Gastrocnemius medialis (tissue), 4 donors: ENCODE results near the gene DHDH. TPM values are rescaled to one million over a fixed set of nuclear protein-coding genes. Genes with fewer than 3 reads are reported as not detected.
"Not testable (repeated sequence)": the region's sequence is repeated elsewhere in the genome, so short reads cannot be mapped to it uniquely, and the experiment has no call there.

Experiments used
- ATAC-seq, 2 donors: fragments of 150-250 bp; one replicate each; pipeline ENCODE4 v1.9.1; 2016
- DNase-seq, 2 donors: peaks; one replicate each; pipeline ENCODE4 v3.0.0-alpha.2; 2019
- H3K27ac ChIP-seq, 4 donors: fragments of 200-600 bp; sonication (generic); 1 replicate in 1 of 4; 2 replicates in 3 of 4; pipeline ENCODE4 v1.5.1; 2016 to 2018; ENCODE audit warnings: mild to moderate bottlenecking in 2 of 4, moderate library complexity in 1 of 4
- H3K27me3 ChIP-seq, 3 donors: fragments of 200-600 bp; sonication (generic) in 2 of 3; 1 replicate in 1 of 3; 2 replicates in 2 of 3; pipeline versions ENCODE4 v1.5.1 to v1.6.0; 2016 to 2019; ENCODE audit warnings: mild to moderate bottlenecking in 1 of 3, moderate library complexity in 1 of 3
- H3K36me3 ChIP-seq, 2 donors: fragments of 200-600 bp; sonication (generic) in 1 of 2; one replicate each; pipeline ENCODE4 v1.5.1; 2017 to 2018
- H3K4me1 ChIP-seq, 2 donors: fragments of 200-600 bp; sonication (generic) in 1 of 2; one replicate each; pipeline ENCODE4 v1.5.1; 2016 to 2017; ENCODE audit warnings: mild to moderate bottlenecking in 2 of 2
- H3K4me3 ChIP-seq, 4 donors: fragments of 200-600 bp; sonication (generic) in 3 of 4; 1 replicate in 1 of 4; 2 replicates in 3 of 4; pipeline ENCODE4 v1.5.1; 2016 to 2019; ENCODE audit warnings: mild to moderate bottlenecking in 2 of 4
- H3K9me3 ChIP-seq, 3 donors: fragments of 200-600 bp; sonication (generic) in 2 of 3; 1 replicate in 1 of 3; 2 replicates in 2 of 3; pipeline ENCODE4 v1.5.1; 2016 to 2019
- POLR2A ChIP-seq, 2 donors: fragments of 450-650 bp; IDR thresholded peaks; one replicate each; pipeline ENCODE4 v1.6.1; 2017; ENCODE audit warnings: antibody characterized with exemption in 2 of 2, mild to moderate bottlenecking in 2 of 2, moderate library complexity in 2 of 2
- in situ Hi-C, 4 donors: fragments of 200-750 bp; cut with MboI; loops; one replicate each; pipeline versions ENCODE4 v1.15.0 to v1.8.0; 2017; ENCODE audit warnings: low sequenced_read_pairs in 4 of 4
- intact Hi-C: fragments of 100-400 bp; cut with DNase I; formaldehyde crosslinking; loops from one replicate; pipeline ENCODE4 v1.15.1; 2023; ENCODE audit warnings: low total_unique reads
- total RNA-seq, 4 donors: library from RNA; depleted of rRNA; stranded (reverse); fragments of >200 nt; gene quantifications; one replicate each; pipeline versions ENCODE4 v1.1.0 to v1.2.3, GENCODE V29; 2016
- TF ChIP-seq, protein P1 (sequence below), 5 experiments: fragments of 450-650 bp in 3 of 5; fragments of 200-600 bp in 2 of 5; sonication (generic) in 2 of 5; IDR thresholded peaks in 4 of 5; conservative IDR thresholded peaks in 1 of 5; 1 replicate in 4 of 5; 2 replicates in 1 of 5; pipeline ENCODE4 v1.5.1; 2016 to 2019; ENCODE audit warnings: antibody characterized with exemption in 5 of 5, mild to moderate bottlenecking in 3 of 5, moderate library complexity in 3 of 5

The DHDH gene
- total RNA-seq, 4 donors from 2014 or later: not detected

- Histone ChIP-seq H3K27ac (peak overlapping the region in 1 of 4 donors; percentile 18), H3K4me1 (peaks cover 0 to 6% of the 10 kb centered on the region in 2 donors), H3K9me3 (no peaks in the 10 kb centered on the region), H3K36me3 (no peaks in the 10 kb centered on the region), H3K4me3 (peak overlapping the region in 2 of 4 donors; percentile 41 to 51), H3K27me3 (no peaks in the 10 kb centered on the region)
- ATAC-seq: no peak
- no peak for DNase-seq
- in situ Hi-C loops (no loop called here), intact Hi-C loops (no loop called here)
- TF ChIP-seq, protein P1, sequence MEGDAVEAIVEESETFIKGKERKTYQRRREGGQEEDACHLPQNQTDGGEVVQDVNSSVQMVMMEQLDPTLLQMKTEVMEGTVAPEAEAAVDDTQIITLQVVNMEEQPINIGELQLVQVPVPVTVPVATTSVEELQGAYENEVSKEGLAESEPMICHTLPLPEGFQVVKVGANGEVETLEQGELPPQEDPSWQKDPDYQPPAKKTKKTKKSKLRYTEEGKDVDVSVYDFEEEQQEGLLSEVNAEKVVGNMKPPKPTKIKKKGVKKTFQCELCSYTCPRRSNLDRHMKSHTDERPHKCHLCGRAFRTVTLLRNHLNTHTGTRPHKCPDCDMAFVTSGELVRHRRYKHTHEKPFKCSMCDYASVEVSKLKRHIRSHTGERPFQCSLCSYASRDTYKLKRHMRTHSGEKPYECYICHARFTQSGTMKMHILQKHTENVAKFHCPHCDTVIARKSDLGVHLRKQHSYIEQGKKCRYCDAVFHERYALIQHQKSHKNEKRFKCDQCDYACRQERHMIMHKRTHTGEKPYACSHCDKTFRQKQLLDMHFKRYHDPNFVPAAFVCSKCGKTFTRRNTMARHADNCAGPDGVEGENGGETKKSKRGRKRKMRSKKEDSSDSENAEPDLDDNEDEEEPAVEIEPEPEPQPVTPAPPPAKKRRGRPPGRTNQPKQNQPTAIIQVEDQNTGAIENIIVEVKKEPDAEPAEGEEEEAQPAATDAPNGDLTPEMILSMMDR (IDR thresholded peaks at IDR 0.05 in 4 of 5, conservative IDR thresholded peaks at IDR 0.05 in 1 of 5): no peak
- no peak for TF ChIP-seq POLR2A (IDR thresholded peaks at IDR 0.05)
Observed at GRCh38 chr19:48895226-48895625, 38.3 kb upstream of the DHDH start.

DNA sequence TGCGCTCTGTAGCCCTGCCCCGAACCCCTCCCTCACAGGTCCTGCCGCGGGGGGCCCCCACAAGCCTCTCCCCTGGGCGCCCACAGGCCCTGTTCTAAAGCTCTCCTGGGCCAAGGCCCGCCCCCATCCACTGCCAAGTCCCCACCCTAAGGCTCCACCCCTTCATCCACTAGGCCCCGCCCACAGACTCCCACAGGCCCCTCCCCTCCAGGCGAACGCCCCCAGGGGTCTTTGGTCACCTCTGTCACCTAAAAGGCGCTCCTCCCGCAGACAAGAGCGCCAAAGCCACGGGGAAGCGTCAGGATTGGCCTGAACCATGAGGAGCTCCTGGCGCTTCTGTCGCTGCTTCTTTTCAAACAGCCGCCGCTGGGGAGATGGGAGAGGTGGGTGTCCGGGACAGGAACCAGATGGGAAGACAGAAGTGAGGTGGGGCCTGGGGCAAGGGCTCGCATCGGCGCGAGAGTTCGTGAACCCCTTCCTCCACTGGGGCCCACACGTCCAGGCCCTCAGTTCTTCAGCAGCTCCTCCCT, 37.2 kb upstream of the DHDH start:
- no peak for ATAC-seq

GRCh38 chr19:48897181-48897580, 36.3 kb upstream of the DHDH start:
- H3K27me3 ChIP-seq: no peaks in the 10 kb centered on the region
- no peak for TF ChIP-seq POLR2A (IDR thresholded peaks at IDR 0.05)
- TF ChIP-seq, protein P1 (IDR thresholded peaks at IDR 0.05 in 4 of 5, conservative IDR thresholded peaks at IDR 0.05 in 1 of 5): no peak
- in situ Hi-C loops: no loop called here
- no peaks in the 10 kb centered on the region for H3K9me3 ChIP-seq
- H3K4me1 ChIP-seq: peaks cover 16 to 22% of the 10 kb centered on the region in 2 donors
- peak overlapping the region in 2 of 4 donors; percentile 12 to 76 for H3K27ac ChIP-seq
- intact Hi-C loops: no loop called here
- H3K36me3 ChIP-seq: no peaks in the 10 kb centered on the region
- DNase-seq (no peak), ATAC-seq (no peak)
- H3K4me3 ChIP-seq: no peak overlapping the region

More for the DNA sequence above, 37.2 kb upstream of the DHDH start:
- TF ChIP-seq, protein P1 (IDR thresholded peaks at IDR 0.05 in 4 of 5, conservative IDR thresholded peaks at IDR 0.05 in 1 of 5): no peak
- TF ChIP-seq POLR2A (IDR thresholded peaks at IDR 0.05): no peak
- in situ Hi-C loops: no loop called here
- Histone ChIP-seq H3K4me1 (peaks cover 7 to 12% of the 10 kb centered on the region in 2 donors), H3K27me3 (no peaks in the 10 kb centered on the region), H3K36me3 (no peaks in the 10 kb centered on the region), H3K9me3 (no peaks in the 10 kb centered on the region), H3K27ac (peak overlapping the region; percentile 14 to 76 (median 54)), H3K4me3 (peak overlapping the region; percentile 22 to 51 (median 32))
- DNase-seq: peak in 1 of 2 donors; percentile 46
- intact Hi-C loops: no loop called here

DNA sequence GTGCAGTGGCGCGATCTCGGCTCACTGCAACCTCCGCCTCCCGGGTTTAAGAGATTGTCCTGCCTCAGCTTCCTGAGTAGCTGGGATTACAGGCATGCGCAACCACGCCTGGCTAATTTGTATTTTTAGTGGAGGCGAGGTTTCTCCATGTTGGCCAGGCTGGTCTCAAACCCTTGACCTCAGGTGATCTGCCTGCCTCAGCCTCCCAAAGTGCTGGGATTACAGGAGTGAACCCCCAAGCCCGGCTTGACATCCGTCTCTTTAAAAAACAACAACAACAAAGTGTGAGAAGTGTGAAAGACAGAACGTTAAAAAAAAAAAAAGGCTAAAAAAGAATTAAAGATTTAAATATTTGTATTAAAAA, 34.1 kb upstream of the DHDH start:
- H3K9me3 ChIP-seq, DNase-seq, H3K36me3 ChIP-seq, intact Hi-C loops, ATAC-seq, H3K27me3 ChIP-seq, in situ Hi-C loops: not testable (repeated sequence)
- peak overlapping the region; percentile 92 to 98 (median 95) for H3K27ac ChIP-seq
- peaks cover 25 to 30% of the 10 kb centered on the region in 2 donors for H3K4me1 ChIP-seq
- peak overlapping the region; percentile 87 to 96 (median 93) for H3K4me3 ChIP-seq

DNA sequence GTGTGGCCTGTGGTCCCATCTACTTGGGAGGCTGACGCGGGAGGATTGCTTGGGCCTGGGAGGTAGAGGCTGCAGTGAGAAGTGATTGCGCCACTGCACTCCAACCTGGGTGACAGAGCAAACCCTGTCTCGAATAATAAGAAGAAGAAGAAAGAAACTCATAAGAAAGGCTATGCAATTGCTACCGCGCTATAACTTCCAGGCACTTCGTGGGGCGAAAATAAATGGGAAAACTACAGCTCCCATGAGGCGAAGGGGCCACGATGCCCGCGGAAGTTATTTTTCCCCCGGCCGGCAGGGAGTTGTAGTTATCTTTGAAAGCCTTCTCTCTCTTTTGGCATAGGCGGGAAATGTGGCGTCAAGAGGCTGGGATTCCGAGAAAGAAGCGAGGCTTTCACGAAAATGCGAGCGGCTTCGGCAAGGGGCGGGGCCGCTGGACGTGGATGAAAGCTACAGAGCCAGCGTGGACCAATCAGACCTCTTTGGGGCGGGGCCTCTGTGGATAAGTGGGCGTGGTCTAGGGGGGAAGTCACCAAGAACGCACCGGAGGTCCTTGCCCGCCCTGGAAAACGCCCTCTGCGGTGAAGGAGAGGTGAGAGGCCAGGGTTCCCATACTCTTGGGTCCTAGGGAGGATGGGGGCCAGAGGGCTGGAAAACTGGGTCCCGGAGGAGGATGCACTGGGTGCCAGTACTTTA, 33.6 kb upstream of the DHDH start, which contains the start of gene NUCB1:
NUCB1 (plus strand) TSS at position 532 of the 696 bp plus-strand sequence. CDS start 485 bp downstream, outside the sequence.
- Histone ChIP-seq H3K4me3 (peak within 1 kb of the TSS; percentile 87 to 96 (median 93)), H3K27ac (peak within 1 kb of the TSS; percentile 92 to 98 (median 95)), H3K27me3 (no peaks in the 10 kb centered on the region), H3K9me3 (no peaks in the 10 kb centered on the region), H3K4me1 (peaks cover 25 to 30% of the 10 kb centered on the region in 2 donors), H3K36me3 (peaks cover 0 to 11% of the 10 kb centered on the region in 2 donors)
- intact Hi-C loops (loop anchor here (2.0 kb wide), 1 partner anchor 27 kb away; the partner anchor contains the start of gene PPP1R15A), in situ Hi-C loops (no loop called here)
- peak; percentile 97 for ATAC-seq
- peak; percentile 97 to 98 for DNase-seq
- TF ChIP-seq, protein P1 (IDR thresholded peaks at IDR 0.05 in 4 of 5, conservative IDR thresholded peaks at IDR 0.05 in 1 of 5): peak in 1 of 5 experiments; percentile 34
- peak; percentile 70 to 76 for TF ChIP-seq POLR2A (IDR thresholded peaks at IDR 0.05)
